ENCODE data around the gene PER2. TPM values are rescaled to one million over a fixed set of nuclear protein-coding genes. Genes with fewer than 3 reads are reported as not detected.

PER2 gene
- total and polyA plus RNA-seq, 2 donors (not counting 1 experiment from before 2014, with no cell fraction given) = 3.2 to 12.6 TPM

GRCh38 chr2:238238311-238238765 is 50.1 kb downstream of the PER2 start:
- Mint-ChIP-seq H3K4me3 (peak overlapping the region; percentile 74), H3K27ac (peak overlapping the region; percentile 26), H3K27me3 (peaks cover 21% of the 10 kb centered on the region), H3K9me3 (ENCODE audit: insufficient read depth) (no peaks in the 10 kb centered on the region), H3K4me1 (peaks cover 25% of the 10 kb centered on the region)
- peaks cover 5% of the 10 kb centered on the region for H4K20me1 ChIP-seq (ENCODE audit: control insufficient read depth, insufficient read depth, low read length, poor library complexity, severe bottlenecking)
- H3K9ac ChIP-seq (ENCODE audit: low read length) = no peak overlapping the region
- H3K4me2 ChIP-seq (replicated peaks; ENCODE audit: low read depth, low read length, poor library complexity, severe bottlenecking) = peak overlapping the region; percentile 95
- ATAC-seq (ENCODE audit: low read depth) (no peak), DNase-seq (peak; percentile 14)
- ChIA-PET POLR2A (no interaction called here), CTCF (interaction anchor here (1.1 kb wide), 1 partner anchor 16 kb away, joined by 3 read pairs; no protein-coding TSS in a partner anchor)
- H3K36me3 ChIP-seq (replicated peaks in 1 of 2; ENCODE audit: control extremely low read depth in 1 of 2, control insufficient read depth in 1 of 2, extremely low read depth in 1 of 2, insufficient read depth in 2 of 2, low read length in 1 of 2) = no peaks in the 10 kb centered on the region
- intact Hi-C loops (cut with micrococcal nuclease) = loop anchor here (2.0 to 5.0 kb wide), 2 partner anchors 84 to 272 kb away; partner anchors contain the start of genes TRAF3IP1 and UBE2F
- H3K4me1 ChIP-seq (ENCODE audit: control insufficient read depth in 2 of 2, insufficient read depth in 2 of 2, low read length in 2 of 2) = peaks cover 14 to 19% of the 10 kb centered on the region in 2 donors
- TF ChIP-seq EZH2 (IDR thresholded peaks at IDR 0.05; ENCODE audit: borderline replicate concordance, insufficient read depth, low read depth, low read length, poor library complexity, severe bottlenecking) (no peak), CTCF (IDR thresholded peaks at IDR 0.05) (no peak)
- 74% methylated on average over 4 of the region's 5 CpGs for WGBS (ENCODE audit: insufficient coverage)
- peaks cover 0 to 46% (median 17%) of the 10 kb centered on the region in 4 experiments for H3K27me3 ChIP-seq (replicated peaks in 1 of 4; ENCODE audit: control extremely low read depth in 1 of 4, control insufficient read depth in 3 of 4, insufficient read depth in 4 of 4, low read length in 3 of 4)
- no peak overlapping the region for H3K4me3 ChIP-seq (ENCODE audit: control extremely low read depth in 1 of 5, extremely low read depth in 1 of 5, insufficient read depth in 1 of 5, low read depth in 2 of 5, low read length in 4 of 5)
- no peak overlapping the region for H2AFZ ChIP-seq (ENCODE audit: insufficient read depth, low read depth, low read length, poor library complexity, severe bottlenecking)
- no peak overlapping the region for H3K27ac ChIP-seq (ENCODE audit: low read length in 2 of 2)
- H3K79me2 ChIP-seq (ENCODE audit: control insufficient read depth, insufficient read depth, low read length) = no peaks in the 10 kb centered on the region
- peaks cover 0 to 17% (median 0%) of the 10 kb centered on the region in 3 donors for H3K9me3 ChIP-seq (ENCODE audit: control extremely low read depth in 1 of 3, control insufficient read depth in 2 of 3, insufficient read depth in 1 of 3, low read length in 2 of 3)

DNA sequence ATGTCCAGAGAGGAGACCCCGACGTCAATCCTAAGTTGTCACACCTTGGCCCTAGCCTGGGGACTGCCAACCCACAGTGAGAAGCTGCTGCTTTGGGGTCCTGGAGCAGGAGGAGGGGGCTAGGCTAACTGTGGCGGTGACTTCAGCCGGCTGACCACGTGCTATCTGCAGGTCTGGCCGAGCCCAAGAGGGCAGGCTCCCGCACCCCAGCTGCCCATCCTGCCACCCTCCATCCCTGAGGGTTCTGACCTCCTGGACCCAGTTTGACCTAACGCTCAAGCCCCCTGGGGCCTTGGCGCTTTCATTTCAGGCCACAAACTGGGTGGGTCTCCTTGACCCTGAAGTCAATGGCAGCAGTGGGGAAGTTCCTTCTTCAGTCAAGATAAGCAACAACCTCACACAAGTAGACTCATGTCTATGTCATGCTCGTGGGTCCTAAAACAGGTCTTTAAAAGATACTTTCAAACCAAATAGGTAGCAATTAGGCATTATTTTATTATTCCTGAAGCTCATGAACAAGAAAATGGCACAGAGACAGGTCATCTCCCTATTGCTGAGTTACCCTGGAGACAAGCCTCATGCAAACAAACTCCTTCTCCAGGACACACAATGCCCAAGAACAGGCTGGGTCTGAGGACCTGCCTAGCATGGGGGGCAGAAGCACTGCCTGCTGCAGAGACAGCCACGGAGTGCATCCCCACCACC is 50.8 kb downstream of the PER2 start:
- ATAC-seq (ENCODE audit: low read depth) (no peak), DNase-seq (peak; percentile 21)
- Histone ChIP-seq H3K4me1 (ENCODE audit: control insufficient read depth in 2 of 2, insufficient read depth in 2 of 2, low read length in 2 of 2) (peaks cover 14 to 19% of the 10 kb centered on the region in 2 donors), H3K79me2 (ENCODE audit: control insufficient read depth, insufficient read depth, low read length) (no peaks in the 10 kb centered on the region), H3K36me3 (replicated peaks in 1 of 2; ENCODE audit: control extremely low read depth in 1 of 2, control insufficient read depth in 1 of 2, extremely low read depth in 1 of 2, insufficient read depth in 2 of 2, low read length in 1 of 2) (no peaks in the 10 kb centered on the region), H3K4me2 (replicated peaks; ENCODE audit: low read depth, low read length, poor library complexity, severe bottlenecking) (no peak overlapping the region), H3K4me3 (ENCODE audit: control extremely low read depth in 1 of 5, extremely low read depth in 1 of 5, insufficient read depth in 1 of 5, low read depth in 2 of 5, low read length in 4 of 5) (no peak overlapping the region), H2AFZ (ENCODE audit: insufficient read depth, low read depth, low read length, poor library complexity, severe bottlenecking) (no peak overlapping the region), H3K9me3 (ENCODE audit: control extremely low read depth in 1 of 3, control insufficient read depth in 2 of 3, insufficient read depth in 1 of 3, low read length in 2 of 3) (peaks cover 0 to 17% (median 0%) of the 10 kb centered on the region in 3 donors), H3K27ac (ENCODE audit: low read length in 2 of 2) (no peak overlapping the region), H4K20me1 (ENCODE audit: control insufficient read depth, insufficient read depth, low read length, poor library complexity, severe bottlenecking) (peaks cover 5% of the 10 kb centered on the region), H3K9ac (ENCODE audit: low read length) (no peak overlapping the region), H3K27me3 (replicated peaks in 1 of 4; ENCODE audit: control extremely low read depth in 1 of 4, control insufficient read depth in 3 of 4, insufficient read depth in 4 of 4, low read length in 3 of 4) (peaks cover 0 to 46% (median 17%) of the 10 kb centered on the region in 4 experiments)
- POLR2A ChIA-PET = no interaction called here
- WGBS (ENCODE audit: insufficient coverage) = 82% methylated on average over 10 of the region's 11 CpGs
- no peak overlapping the region for H3K27ac Mint-ChIP-seq
- CTCF ChIA-PET = no interaction called here
- no peak for TF ChIP-seq EZH2 (IDR thresholded peaks at IDR 0.05; ENCODE audit: borderline replicate concordance, insufficient read depth, low read depth, low read length, poor library complexity, severe bottlenecking)
- no peak for TF ChIP-seq CTCF (IDR thresholded peaks at IDR 0.05)
- intact Hi-C loops (cut with micrococcal nuclease) = loop anchor here (2.0 to 5.0 kb wide), 2 partner anchors 85 to 271 kb away; partner anchors contain the start of genes TRAF3IP1 and UBE2F
- no peaks in the 10 kb centered on the region for H3K9me3 Mint-ChIP-seq (ENCODE audit: insufficient read depth)
- H3K27me3 Mint-ChIP-seq = peaks cover 21% of the 10 kb centered on the region
- peaks cover 25% of the 10 kb centered on the region for H3K4me1 Mint-ChIP-seq
- H3K4me3 Mint-ChIP-seq = peak overlapping the region; percentile 72

All from B cell (primary cell).